Measurements from ENCODE around the gene CBLN4.

The CBLN4 gene

DNA sequence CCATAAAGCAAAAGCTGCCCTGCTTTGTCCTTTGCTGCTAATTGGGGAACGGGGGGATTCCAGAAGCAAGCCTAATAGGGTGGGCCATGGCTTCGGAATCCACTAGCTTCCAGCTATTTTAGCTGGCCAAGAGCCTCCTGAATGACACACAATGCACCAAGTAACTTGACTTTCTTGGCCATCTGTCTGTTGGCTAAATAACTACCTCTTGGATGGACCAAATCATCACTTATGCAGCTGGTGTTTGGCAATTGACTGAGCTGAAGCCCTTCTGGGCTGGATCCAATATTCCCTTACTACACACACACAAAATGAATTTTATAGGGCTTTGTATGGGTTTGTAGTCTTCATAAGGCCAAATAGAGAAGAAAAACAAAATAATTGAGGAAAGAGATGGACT, 8.8 kb upstream of the CBLN4 start:
- DNase-seq (ENCODE audit: low read depth): no peak
- no peak for TF ChIP-seq CTCF (IDR thresholded peaks at IDR 0.05; ENCODE audit: insufficient read depth, low read depth, low read length, missing control alignments)
- H3K4me3 ChIP-seq (ENCODE audit: low read depth, low read length): no peak overlapping the region

DNA sequence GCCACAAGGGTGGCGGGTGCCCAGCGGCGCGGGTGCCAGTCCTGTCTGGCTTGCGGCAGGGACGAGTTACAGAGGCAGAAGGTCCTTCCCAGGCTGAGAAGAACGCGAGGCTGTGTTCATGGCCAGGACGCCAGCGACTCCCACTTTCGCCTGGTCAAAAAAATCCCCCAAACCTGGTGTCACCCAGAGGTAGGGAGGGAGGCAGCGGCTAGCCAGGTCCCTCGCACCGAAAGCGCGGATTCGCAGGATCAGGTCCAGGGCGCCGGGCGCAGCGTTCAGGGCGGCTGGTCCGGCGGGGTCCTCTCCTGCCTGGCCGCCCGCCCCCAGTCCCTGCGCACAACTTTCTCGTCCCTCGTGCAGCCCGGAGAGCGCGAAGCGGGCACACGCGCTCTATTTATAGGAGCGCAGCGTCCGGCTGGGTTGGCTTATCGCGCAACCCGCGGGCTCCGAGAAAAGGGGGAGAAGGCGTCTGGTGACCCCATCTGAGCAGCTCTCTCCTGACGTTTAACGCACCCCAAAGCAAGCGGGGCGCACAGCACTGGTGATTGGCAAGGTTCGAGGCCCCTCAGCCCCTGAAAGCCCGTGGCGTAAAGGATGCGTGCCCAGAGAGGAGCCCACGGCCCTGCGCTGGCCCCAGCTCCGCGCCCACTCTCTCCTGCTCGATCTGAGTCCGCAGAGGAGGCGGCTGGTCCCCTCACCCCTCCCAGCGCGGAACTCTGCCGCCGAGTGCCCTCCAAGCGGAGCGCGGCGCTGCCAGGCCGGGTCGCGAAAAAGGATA, 519 bp downstream of the CBLN4 start:
- no peak for DNase-seq (ENCODE audit: low read depth)
- no peak for TF ChIP-seq CTCF (IDR thresholded peaks at IDR 0.05; ENCODE audit: insufficient read depth, low read depth, low read length, missing control alignments)
- H3K4me3 ChIP-seq (ENCODE audit: low read depth, low read length): no peak overlapping the region

DNA sequence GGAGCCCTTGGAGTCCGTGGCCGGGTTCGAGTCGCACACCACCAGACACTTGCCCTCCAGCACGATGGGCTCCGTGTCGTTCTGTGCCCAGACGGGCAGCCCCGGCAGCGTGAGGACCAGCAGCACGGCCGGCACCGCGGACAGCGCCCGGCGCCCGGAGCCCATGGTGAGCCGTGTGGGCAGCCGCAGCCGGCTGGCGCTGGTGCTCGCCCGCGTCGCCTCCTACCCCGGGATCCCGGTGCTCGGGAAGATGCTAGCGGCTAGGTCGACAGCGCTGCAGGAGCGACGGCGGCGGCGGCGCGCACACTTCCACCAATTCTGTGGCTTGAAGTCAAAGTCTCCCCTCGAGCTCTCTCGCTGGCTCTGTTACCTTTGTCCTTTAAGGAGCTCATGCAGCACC, 1.3 kb downstream of the CBLN4 start:
- no peak for DNase-seq (ENCODE audit: low read depth)
- no peak for TF ChIP-seq CTCF (IDR thresholded peaks at IDR 0.05; ENCODE audit: insufficient read depth, low read depth, low read length, missing control alignments)
- no peak overlapping the region for H3K4me3 ChIP-seq (ENCODE audit: low read depth, low read length)

- no peak for TF ChIP-seq CTCF (IDR thresholded peaks at IDR 0.05; ENCODE audit: insufficient read depth, low read depth, low read length, missing control alignments)
- H3K4me3 ChIP-seq (ENCODE audit: low read depth, low read length): no peak overlapping the region
- DNase-seq (ENCODE audit: low read depth): no peak
Measured at GRCh38 chr20:56002908-56003800, 2.2 kb downstream of the CBLN4 start.

DNA sequence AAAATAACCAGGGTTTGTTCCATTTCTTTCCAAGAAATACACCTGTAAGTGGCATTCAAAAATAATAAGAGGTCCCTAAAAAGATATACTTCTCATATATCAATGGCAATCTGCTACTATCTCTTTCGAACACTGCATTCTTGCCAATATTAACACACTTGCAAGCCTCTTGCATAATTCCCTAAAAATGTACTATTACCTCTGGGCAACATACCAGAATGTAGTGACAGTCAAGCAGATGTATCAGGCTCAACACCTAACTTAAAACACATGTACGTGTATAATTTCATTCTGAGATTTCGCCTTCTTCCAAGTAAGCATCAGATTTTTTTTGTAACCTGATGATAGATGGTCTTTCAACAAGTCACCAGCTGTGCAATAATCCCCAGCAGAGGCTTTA, 3.4 kb downstream of the CBLN4 start:
- no peak for TF ChIP-seq CTCF (IDR thresholded peaks at IDR 0.05; ENCODE audit: insufficient read depth, low read depth, low read length, missing control alignments)
- H3K4me3 ChIP-seq (ENCODE audit: low read depth, low read length): no peak overlapping the region
- DNase-seq (ENCODE audit: low read depth): no peak

DNA sequence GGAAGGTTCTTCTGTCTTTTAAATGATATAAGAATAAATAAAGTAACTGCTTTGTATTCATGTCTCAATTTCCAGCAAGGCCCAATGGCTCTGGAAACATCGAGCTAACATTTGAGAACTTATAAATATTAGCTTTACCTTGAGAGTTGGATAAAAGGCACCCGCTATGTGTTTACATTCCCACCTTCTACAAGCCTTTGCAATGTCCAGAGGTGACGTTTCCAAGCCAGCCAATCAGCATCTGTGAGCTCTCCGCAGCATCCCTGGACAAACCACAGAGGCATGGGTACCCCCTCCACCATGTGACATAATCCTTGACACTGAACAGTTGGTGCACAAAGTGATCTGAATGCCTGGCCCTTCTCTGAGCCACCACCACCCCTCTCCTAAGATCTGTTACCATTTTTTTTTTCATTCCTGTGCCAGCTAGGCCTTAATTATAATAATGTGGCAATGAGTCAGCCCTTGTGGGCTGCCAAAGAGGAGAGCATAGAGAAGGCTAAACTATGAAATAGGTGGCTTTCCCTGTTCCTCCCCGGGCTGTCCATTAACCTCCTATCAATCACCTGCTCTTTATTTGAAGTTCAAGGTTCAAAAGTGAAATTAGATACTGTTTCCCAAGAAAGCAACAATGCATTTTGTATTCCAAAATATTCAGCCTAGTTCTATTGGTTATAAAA, 4.1 kb downstream of the CBLN4 start:
- TF ChIP-seq CTCF (IDR thresholded peaks at IDR 0.05; ENCODE audit: insufficient read depth, low read depth, low read length, missing control alignments): no peak
- no peak for DNase-seq (ENCODE audit: low read depth)
- no peak overlapping the region for H3K4me3 ChIP-seq (ENCODE audit: low read depth, low read length)

Data from GM12865 (cell line).